Esophagus mucosa (tissue), 1 donor: ENCODE measurements around the gene FAF1. TPM values are rescaled to one million over a fixed set of nuclear protein-coding genes. Genes with fewer than 3 reads are reported as not detected.
"Not testable (repeated sequence)": the region's sequence is repeated elsewhere in the genome, so short reads cannot be mapped to it uniquely, and the experiment has no call there.

Experiments
- ATAC-seq: fragments of 200-7000 bp; cut with Tn5 transposase; one replicate; pipeline ENCODE4 v1.9.1; 2020
- total RNA-seq: library from RNA; stranded (reverse); gene quantifications from one replicate; pipeline ENCODE4 v1.2.4, GENCODE V29; 2023
- donor health status: DM: yes; HTN: yes; CAD: no.

FAF1 gene
- total RNA-seq, 1 donor from 2014 or later = 47.5 TPM

- no peak for ATAC-seq
These were observed 659 bp downstream of the FAF1 start for GRCh38 chr1:50959303-50959912.

DNA sequence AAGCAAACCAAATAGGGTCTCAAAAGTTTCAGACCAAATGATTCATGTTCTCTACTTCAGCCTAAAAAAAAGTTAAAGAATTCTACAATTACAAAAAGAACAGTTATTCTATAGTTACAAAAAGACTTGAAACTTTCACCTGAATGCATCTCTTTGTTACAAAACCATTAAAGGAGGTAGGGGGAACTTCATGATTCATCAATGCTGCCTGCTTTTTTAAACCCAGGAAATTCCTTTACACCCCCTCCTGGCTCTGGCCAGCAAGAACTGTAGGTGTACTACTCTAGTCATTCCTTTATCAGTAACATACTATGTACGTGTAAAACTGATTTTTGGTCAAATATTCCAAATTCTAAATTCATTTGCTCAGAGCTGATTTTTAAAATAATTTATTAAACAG lies 5.0 kb downstream of the FAF1 start:
- no peak for ATAC-seq

DNA sequence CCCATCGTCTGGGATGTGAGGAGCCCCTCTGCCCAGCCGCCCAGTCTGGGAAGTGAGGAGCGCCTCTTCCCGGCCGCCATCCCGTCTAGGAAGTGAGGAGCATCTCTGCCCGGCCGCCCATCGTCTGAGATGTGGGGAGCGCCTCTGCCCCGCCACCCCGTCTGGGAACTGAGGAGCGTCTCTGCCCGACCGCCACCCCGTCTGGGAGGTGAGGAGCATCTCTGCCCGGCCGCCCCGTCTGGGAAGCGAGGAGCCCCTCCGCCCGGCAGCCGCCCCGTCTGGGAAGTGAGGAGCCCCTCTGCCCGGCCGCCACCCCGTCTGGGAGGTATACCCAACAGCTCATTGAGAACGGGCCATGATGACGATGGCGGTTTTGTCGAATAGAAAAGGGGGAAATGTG lies 7.5 kb downstream of the FAF1 start:
- not testable (repeated sequence) for ATAC-seq

GRCh38 chr1:50950396-50950795 lies 9.7 kb downstream of the FAF1 start:
- ATAC-seq = no peak

DNA sequence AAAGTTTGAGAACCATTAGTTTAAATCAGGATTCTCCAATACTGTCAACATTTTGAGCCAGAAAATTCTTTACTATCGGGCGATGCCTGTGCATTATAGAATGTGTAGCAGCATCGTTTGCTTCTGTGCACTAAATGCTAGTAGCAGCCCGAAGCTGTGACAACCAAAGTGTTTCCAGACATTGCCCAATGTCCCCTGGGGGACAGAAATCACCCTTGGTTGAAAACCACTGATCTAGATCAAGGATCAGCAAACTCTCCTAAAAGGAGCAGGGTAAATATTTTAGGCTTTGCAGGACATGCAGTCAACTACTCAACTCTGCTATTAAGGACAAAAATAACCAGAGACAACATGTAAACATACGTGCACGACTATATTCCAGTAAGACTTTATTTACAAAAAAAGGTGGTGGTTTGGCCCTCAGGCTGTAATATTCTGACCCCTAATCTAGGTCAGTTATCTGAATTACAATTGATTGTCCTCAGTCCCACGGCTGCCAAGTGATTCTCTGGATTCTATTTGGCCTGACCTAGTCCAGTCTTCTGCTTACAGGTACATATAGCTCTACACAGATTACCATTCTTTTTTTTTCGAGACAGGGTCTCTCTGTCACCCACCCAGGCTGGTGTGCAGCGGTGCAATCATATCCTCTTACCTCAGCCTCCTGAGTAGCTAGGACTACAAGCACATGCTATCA lies 10.6 kb downstream of the FAF1 start:
- no peak for ATAC-seq

GRCh38 chr1:50942334-50942733 lies 17.7 kb downstream of the FAF1 start:
- ATAC-seq = no peak

GRCh38 chr1:50940291-50940690 lies 19.8 kb downstream of the FAF1 start:
- no peak for ATAC-seq

DNA sequence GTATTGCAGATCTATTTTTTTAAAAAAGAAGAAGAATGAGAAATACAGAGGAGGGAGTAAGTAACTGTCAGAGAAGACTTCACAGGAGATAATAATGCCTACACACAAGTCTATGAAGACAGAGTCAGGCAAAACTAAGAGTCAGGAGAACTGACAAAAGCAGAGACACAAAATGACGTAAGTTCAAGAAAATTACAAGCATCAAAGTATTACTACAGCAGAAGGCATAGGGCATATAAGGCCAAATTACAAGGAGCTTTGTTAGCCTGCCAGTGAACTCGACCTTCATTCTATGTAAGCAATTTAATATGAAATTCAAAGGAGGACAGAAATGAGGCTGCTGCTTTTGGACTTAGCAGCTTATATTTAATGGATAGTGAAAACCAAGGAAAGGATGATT lies 23.7 kb downstream of the FAF1 start:
- no peak for ATAC-seq

DNA sequence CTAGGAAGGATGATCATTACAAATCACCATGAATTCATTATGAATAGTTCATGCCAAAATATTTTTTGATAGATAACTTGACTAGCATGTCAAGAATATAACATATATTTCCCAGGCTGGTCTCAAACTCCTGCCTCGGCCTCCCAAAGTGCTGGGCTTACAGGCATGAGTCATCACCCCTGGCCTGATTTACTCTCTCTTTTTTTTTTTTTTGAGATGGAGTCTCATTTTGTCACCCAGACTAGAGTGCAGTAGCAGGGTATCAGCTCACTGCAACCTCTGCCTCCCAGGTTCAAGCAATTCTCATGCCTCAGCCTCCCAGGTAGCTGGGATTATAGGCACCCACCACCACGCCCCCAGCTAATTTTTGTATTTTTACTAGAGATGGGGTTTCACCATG lies 24.8 kb downstream of the FAF1 start:
- ATAC-seq = not testable (repeated sequence)

DNA sequence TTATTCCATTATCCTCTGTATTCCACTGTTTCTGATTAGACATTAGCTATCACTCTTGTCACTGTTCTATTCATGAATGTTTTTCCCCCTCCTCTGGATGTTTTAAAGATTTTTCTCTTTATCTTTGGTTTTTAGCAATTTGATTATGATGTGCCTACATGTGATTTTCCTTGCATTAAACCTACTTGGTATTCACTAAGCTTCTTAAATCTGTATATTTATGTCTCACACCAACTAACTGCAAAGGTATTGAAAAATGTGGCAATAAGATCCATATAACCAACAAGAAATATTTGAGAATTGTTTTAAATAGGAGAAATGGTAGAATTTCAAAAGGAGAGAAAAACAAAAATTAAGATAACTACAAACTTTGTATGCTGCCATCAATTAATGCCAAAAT lies 25.2 kb downstream of the FAF1 start:
- no peak for ATAC-seq

DNA sequence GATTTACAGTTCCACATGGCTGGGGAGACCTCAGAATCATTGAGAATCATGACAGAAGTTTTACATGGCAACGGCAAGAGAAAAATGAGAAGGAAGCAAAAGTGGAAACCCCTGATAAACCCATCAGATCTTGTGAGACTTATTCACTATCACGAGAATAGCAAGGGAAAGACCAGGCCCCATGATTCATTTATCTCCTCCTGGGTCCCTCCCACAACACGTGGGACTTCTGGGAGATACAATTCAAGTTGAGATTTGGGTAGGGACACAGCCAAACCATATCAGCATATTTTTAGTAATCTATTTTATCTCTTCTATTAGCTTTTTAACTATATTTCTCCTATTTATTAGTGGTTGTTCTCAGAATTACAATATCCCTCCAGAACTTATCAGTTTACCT lies 26.3 kb downstream of the FAF1 start:
- ATAC-seq = not testable (repeated sequence)

DNA sequence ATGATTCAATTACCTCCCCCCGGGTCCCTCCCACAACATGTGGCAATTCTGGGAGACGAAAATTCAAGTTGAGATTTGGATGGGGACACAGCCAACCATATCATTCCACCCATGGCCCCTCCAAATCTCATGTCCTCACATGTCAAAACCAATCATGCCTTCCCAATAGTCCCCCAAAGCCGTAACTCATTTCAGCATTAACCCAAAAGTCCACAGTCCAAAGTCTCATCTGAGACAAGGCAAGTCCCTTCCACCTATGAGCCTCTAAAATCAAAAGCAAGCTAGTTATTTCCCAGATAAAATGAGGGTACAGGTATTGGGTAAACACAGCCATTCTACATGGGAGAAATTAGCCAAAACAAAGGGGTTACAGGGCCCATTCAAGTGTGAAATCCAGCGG lies 28.0 kb downstream of the FAF1 start:
- ATAC-seq = not testable (repeated sequence)

DNA sequence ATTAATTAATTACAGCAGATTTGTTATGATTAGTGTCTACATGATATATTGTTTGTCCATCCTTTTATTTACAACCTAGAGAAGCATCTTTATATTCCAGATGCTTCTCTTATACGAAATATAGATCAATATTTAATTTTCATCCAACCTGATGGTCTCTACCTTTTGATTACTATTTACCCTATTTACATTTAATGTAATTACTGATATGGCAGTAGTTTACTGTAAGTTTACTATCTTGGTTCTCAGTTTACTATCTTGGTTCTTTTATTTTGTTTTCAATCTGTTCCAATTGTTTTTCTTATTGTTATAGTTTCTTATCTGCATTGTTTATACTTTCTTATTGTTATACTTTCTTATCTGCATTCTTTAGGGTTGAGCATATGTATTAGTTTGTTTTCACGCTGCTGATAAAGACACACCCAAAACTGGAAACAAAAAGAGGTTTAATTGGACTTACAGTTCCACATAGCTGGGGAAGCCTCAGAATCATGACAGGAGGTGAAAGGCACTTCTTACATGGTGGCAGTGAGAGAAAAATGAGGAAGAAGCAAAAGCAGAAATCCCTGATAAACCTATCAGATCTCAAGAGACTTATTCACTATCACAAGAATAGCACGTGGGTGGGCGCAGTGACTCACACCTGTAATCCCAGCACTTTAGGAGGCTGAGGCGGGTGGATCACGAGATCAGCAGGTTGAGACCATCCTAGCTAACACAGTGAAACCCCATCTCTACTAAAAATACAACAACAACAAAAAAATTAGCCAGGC lies 28.9 kb downstream of the FAF1 start:
- no peak for ATAC-seq

DNA sequence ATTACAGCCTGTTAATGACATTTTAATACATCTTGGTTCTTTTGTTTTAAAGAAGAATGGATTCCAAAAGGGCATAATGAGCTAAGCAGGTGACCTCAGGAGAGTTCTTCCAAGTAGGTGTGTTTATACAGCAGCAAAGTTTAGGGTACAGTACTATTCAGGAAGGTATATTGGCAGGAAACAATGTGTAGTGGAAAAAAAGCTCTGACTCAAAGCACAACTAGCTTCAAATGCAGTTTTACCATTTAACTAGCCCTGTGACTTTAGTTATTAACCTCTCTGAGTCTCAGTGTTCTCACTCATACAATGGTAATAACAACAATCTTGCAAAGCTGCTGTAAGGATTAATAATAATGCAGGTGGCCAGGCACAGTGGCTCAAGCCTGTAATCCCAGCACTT lies 29.9 kb downstream of the FAF1 start:
- no peak for ATAC-seq

DNA sequence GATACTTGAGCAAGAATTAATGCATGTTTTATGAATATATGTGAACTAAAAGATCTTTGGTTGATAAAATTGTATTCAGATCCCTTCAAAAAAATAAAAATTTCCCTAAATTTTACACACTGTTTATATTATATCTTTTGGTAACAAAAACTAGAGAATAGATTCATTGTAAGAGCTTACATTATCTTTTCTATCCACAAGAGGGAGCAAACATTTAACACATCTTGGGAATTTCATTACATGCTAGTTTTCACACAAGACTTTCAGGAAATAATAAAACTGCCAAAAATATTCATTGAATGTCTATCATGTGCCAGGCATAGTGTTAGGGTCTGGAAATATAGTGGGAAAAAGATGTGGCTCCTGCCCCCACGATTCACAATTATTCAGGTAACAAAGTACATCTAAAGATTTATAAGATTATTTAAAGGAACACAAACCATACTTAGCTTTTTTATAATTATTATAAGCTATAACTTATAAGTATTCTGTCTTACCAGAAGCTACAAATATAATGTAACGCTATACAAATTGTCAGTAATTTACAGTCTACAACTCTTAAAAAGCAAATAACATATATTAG lies 30.6 kb downstream of the FAF1 start:
- ATAC-seq = no peak

GRCh38 chr1:50923564-50923963 lies 36.5 kb downstream of the FAF1 start:
- ATAC-seq = no peak

- no peak for ATAC-seq
These were observed 39.0 kb downstream of the FAF1 start for GRCh38 chr1:50921029-50921428.

DNA sequence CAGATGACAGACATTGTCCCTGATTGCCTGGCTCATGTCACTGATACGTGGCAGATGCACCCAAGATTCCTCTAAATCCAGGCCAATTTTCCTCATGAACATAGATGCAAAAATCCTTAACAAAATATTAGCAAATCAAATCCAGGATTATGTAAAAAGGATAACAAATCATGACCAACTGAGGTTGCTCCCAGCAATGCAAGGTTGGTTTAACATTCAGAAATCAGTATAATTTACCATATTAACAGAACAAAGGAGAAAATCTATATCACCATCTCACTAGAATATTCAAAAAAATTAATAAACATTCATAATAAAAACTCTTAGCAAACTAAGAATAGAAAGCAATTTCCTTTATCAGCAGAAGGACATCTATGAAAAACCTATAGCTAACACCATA lies 39.7 kb downstream of the FAF1 start:
- ATAC-seq = no peak

DNA sequence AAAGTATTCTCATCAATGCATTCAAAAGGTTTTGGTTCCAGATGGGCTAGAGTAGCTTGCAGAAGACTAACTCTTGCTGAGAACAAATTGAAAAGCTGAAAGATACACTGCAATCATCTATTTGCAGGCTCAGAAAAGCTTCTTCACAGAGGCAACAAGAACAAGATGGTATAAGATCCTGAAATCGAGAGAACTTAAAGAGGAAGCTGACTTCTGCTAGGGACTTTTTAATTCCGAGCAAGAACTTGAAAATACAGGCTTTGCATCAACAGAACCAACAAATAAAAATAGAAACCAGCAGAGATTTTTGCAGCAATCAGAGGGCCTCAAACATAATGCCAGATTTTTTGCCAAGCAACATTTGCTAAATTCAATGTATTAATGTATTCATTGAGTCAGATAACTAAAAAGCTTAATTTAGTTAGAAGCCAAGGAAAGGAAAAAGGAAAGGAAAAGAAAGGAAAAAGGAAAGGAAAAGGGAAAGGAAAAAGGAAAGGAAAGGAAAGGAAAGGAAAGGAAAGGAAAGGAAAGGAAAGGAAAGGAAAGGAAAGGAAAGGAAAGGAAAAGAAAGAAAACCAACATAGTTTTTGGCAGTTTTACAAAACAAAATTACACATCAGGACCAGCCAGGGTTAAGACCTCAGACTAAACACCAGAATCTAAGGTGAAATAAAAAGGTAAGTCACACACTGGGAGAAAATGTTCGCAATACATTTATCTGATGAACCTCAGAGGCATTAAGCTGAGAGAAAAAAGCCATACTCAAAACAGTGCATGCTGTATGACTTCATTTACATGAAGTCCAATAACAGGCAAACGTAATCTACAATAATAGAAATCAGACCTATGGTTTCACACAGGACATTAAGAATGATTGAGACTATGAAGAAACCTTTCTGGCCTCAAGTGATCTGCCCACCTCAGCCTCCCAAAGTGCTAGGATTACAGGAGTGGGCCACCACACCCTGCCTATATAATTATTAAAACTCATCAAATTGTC lies 42.6 kb downstream of the FAF1 start:
- ATAC-seq = no peak

DNA sequence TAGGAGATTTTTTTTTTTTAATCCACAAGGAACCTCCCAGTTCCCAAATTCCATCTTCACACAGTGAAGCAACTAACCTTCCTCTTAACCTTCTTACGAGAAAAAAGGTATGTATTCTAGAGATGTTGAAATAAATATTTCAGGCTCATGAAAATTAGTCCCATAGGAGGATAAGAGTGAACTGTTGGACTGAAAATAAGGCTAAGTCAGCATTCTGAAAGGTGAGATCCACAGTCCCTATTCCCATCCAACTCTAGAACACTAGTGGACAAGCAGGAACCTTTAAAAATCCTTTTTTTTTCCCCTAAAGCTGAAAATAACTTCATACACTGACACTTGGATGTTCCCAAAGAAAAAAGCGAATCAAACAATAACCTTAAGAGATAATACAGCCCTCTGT lies 44.4 kb downstream of the FAF1 start:
- ATAC-seq = no peak

DNA sequence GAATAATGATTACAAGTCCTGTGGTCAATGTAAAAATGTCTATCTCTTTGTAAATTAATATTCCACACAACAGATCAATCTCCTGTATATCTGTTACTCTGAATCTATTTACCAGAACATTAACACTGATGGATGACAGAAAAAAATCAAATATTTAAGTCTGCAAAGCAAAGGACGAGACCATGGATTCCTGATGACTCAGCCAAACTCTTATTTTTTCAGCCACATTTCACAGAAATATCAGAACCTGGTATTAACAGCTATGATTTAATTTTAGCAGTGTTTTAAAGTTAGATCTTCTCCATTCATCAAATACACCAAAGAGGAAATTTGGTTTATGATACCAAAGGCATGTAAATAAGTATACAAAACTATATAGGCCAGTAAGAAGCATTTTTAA lies 46.1 kb downstream of the FAF1 start:
- no peak for ATAC-seq

- ATAC-seq = not testable (repeated sequence)
These were observed 49.7 kb downstream of the FAF1 start for GRCh38 chr1:50910356-50910755.
